HCT116 (cell line): Measurements from ENCODE around the gene ABR.
"Not testable (repeated sequence)": the region's sequence is repeated elsewhere in the genome, so short reads cannot be mapped to it uniquely, and the experiment has no call there.

Source experiments
- CBX3 ChIP-seq: IDR thresholded peaks from 2 replicates; pipeline ENCODE4 v1.6.1; 2012; ENCODE audit warnings: low read depth
- CEBPB ChIP-seq: IDR thresholded peaks from 2 replicates; pipeline ENCODE4 v1.6.1; 2012; ENCODE audit warnings: low read depth
- CTCF ChIP-seq, 3 experiments: fragments of 200-600 bp in 1 of 3; sonication (generic) in 1 of 3; IDR thresholded peaks in 2 of 3; conservative IDR thresholded peaks in 1 of 3; 2 replicates each; pipeline ENCODE4 v1.5.1; 2012 to 2017; ENCODE audit warnings: low read depth in 2 of 3, low read length in 2 of 3, antibody characterized with exemption in 1 of 3, borderline replicate concordance in 1 of 3, control low read depth in 1 of 3, mild to moderate bottlenecking in 1 of 3, mixed read lengths in 1 of 3, mixed run types in 1 of 3, moderate library complexity in 1 of 3; ENCODE audit not compliant: insufficient read depth in 1 of 3
- EZH2 ChIP-seq: fragments of 200-600 bp; sonication (generic); IDR thresholded peaks from 2 replicates; pipeline ENCODE4 v1.6.1; 2017; ENCODE audit warnings: antibody characterized with exemption, mixed run types
- EZH2phosphoT487 ChIP-seq: fragments of 200-600 bp; IDR thresholded peaks from 2 replicates; pipeline ENCODE4 v1.6.1; 2018; ENCODE audit warnings: antibody characterized with exemption, borderline replicate concordance
- POLR2A ChIP-seq: IDR thresholded peaks from 2 replicates; pipeline ENCODE4 v1.7.0; 2011; ENCODE audit warnings: borderline replicate concordance; ENCODE audit not compliant: insufficient read depth, insufficient read length; ENCODE audit errors: extremely low read depth
- RAD21 ChIP-seq: IDR thresholded peaks from 2 replicates; pipeline ENCODE4 v1.6.1; 2012; ENCODE audit warnings: low read depth, mild to moderate bottlenecking
- SP1 ChIP-seq: IDR thresholded peaks from 2 replicates; pipeline ENCODE4 v1.6.1; 2012; ENCODE audit warnings: low read depth
- SRF ChIP-seq: IDR thresholded peaks from 2 replicates; pipeline ENCODE4 v1.6.1; 2012; ENCODE audit warnings: low read depth
- YY1 ChIP-seq: IDR thresholded peaks from 2 replicates; pipeline ENCODE4 v1.6.1; 2011; ENCODE audit warnings: low read length, low read depth, moderate library complexity, mild to moderate bottlenecking; ENCODE audit not compliant: insufficient replicate concordance; ENCODE audit errors: extremely low read depth
- ZBTB33 ChIP-seq: IDR thresholded peaks from 2 replicates; pipeline ENCODE4 v1.6.1; 2011; ENCODE audit warnings: mild to moderate bottlenecking, low read length, moderate library complexity; ENCODE audit not compliant: insufficient replicate concordance; ENCODE audit errors: extremely low read depth
- ZFX ChIP-seq: fragments of 450-650 bp; IDR thresholded peaks from 2 replicates; pipeline ENCODE4 v1.6.1; 2017

GRCh38 chr17:1152582-1152981 lies 27.2 kb downstream of the ABR start:
- TF ChIP-seq CTCF (IDR thresholded peaks at IDR 0.05 in 2 of 3, conservative IDR thresholded peaks at IDR 0.05 in 1 of 3; ENCODE audit: borderline replicate concordance in 1 of 3, insufficient read depth in 1 of 3, low read depth in 2 of 3, low read length in 2 of 3); SP1; YY1; ZBTB33; POLR2A; EZH2; EZH2phosphoT487; RAD21; ZFX; SRF; CBX3; CEBPB: not testable (repeated sequence)
